Measurements from ENCODE around the gene CCNB2.
A peak's percentile ranks its signal among the peaks of the same experiment; 100 is the strongest.
"Not testable (repeated sequence)": the region's sequence is repeated elsewhere in the genome, so short reads cannot be mapped to it uniquely, and the experiment has no call there.

CCNB2 gene

GRCh38 chr15:59137566-59137965, 32.6 kb downstream of the CCNB2 start:
- peak; percentile 29 for DNase-seq

- DNase-seq, result peak; percentile 64
Observed at GRCh38 chr15:59138243-59138642, 33.3 kb downstream of the CCNB2 start.

GRCh38 chr15:59140422-59141226, 35.7 kb downstream of the CCNB2 start:
- no peak for DNase-seq

GRCh38 chr15:59143281-59143680, 38.3 kb downstream of the CCNB2 start:
- no peak for DNase-seq

GRCh38 chr15:59144594-59144993, 39.6 kb downstream of the CCNB2 start:
- not testable (repeated sequence) for DNase-seq

- DNase-seq, result no peak
Observed at GRCh38 chr15:59147666-59148065, 42.7 kb downstream of the CCNB2 start.

GRCh38 chr15:59148153-59148833, 43.3 kb downstream of the CCNB2 start:
- no peak for DNase-seq

- DNase-seq, result no peak
Observed at GRCh38 chr15:59150185-59150584, 45.2 kb downstream of the CCNB2 start.

- no peak for DNase-seq
Observed at GRCh38 chr15:59152694-59153450, 47.9 kb downstream of the CCNB2 start.

- no peak for DNase-seq
Observed at GRCh38 chr15:59153466-59153865, 48.5 kb downstream of the CCNB2 start.

GRCh38 chr15:59154243-59154642, 49.3 kb downstream of the CCNB2 start:
- no peak for DNase-seq

- no peak for DNase-seq
Observed at GRCh38 chr15:59155431-59155830, 50.5 kb downstream of the CCNB2 start.

GRCh38 chr15:59157396-59157795, 52.5 kb downstream of the CCNB2 start:
- DNase-seq, result no peak

- DNase-seq, result no peak
Observed at GRCh38 chr15:59157840-59158700, 53.1 kb downstream of the CCNB2 start.

- DNase-seq, result no peak
Observed at GRCh38 chr15:59158701-59159034, 53.7 kb downstream of the CCNB2 start.

GRCh38 chr15:59159210-59159609, 54.3 kb downstream of the CCNB2 start:
- no peak for DNase-seq

- peak; percentile 23 for DNase-seq
Observed at GRCh38 chr15:59160880-59161593, 56.1 kb downstream of the CCNB2 start.

- DNase-seq, result not testable (repeated sequence)
Observed at GRCh38 chr15:59162080-59162479, 57.1 kb downstream of the CCNB2 start.

- no peak for DNase-seq
Observed at GRCh38 chr15:59165726-59166125, 60.8 kb downstream of the CCNB2 start.

GRCh38 chr15:59166166-59166565, 61.2 kb downstream of the CCNB2 start:
- no peak for DNase-seq

GRCh38 chr15:59166601-59167265, 61.8 kb downstream of the CCNB2 start:
- DNase-seq, result no peak

GRCh38 chr15:59168536-59168935, 63.6 kb downstream of the CCNB2 start:
- DNase-seq, result no peak

Data from activated CD4-positive, alpha-beta T cell treated with anti-CD3 and anti-CD28 coated beads, Interleukin-2, amount 50 U/mL, for 16 hours (primary cell).